HepG2 (cell line): Measurements from ENCODE around the gene ABCG8. TPM values are rescaled to one million over a fixed set of nuclear protein-coding genes. Genes with fewer than 3 reads are reported as not detected.
A peak's percentile ranks its signal among the peaks of the same experiment; 100 is the strongest.

Source experiments
- RORA ChIP-seq: sonication (generic); formaldehyde crosslinking; IDR thresholded peaks from 2 replicates; pipeline ENCODE4 v1.5.0; 2020; ENCODE audit warnings: mild to moderate bottlenecking, missing genetic modification reagents, moderate library complexity
- RXRA ChIP-seq: sonication (generic); formaldehyde crosslinking; IDR thresholded peaks from 2 replicates; pipeline ENCODE4 v1.5.1; 2020; ENCODE audit warnings: missing genetic modification reagents
- RXRB ChIP-seq: IDR thresholded peaks from 2 replicates; pipeline ENCODE4 v1.6.1; 2016; ENCODE audit warnings: borderline replicate concordance, missing genetic modification reagents, missing compliant biosample characterization
- SOX6 ChIP-seq, 2 experiments: fragments of 450-650 bp in 1 of 2; sonication (generic) in 1 of 2; formaldehyde crosslinking in 1 of 2; IDR thresholded peaks; 2 replicates each; pipeline versions ENCODE4 v1.4.0 to v1.6.1; 2017 to 2020; ENCODE audit warnings: antibody characterized with exemption in 1 of 2, mild to moderate bottlenecking in 1 of 2, missing genetic modification reagents in 1 of 2
- STAG1 ChIP-seq: sonication (generic); formaldehyde crosslinking; IDR thresholded peaks from 2 replicates; pipeline ENCODE4 v1.4.0; 2020; ENCODE audit warnings: missing genetic modification reagents
- ZBTB39 ChIP-seq: sonication (generic); formaldehyde crosslinking; IDR thresholded peaks from 2 replicates; pipeline ENCODE4 v1.5.0; 2020; ENCODE audit warnings: missing genetic modification reagents
- ZFP62 ChIP-seq: sonication (generic); formaldehyde crosslinking; IDR thresholded peaks from 2 replicates; pipeline ENCODE4 v1.4.0; 2020; ENCODE audit warnings: missing genetic modification reagents
- ZNF337 ChIP-seq: sonication (generic); formaldehyde crosslinking; IDR thresholded peaks from 2 replicates; pipeline ENCODE4 v1.5.1; 2020; ENCODE audit warnings: missing genetic modification reagents, low read depth, mild to moderate bottlenecking, borderline replicate concordance
- ZNF660 ChIP-seq: sonication (generic); formaldehyde crosslinking; IDR thresholded peaks from 2 replicates; pipeline ENCODE4 v1.5.1; 2020; ENCODE audit warnings: mild to moderate bottlenecking, low read depth, missing genetic modification reagents, borderline replicate concordance
- ZNF781 ChIP-seq: sonication (generic); formaldehyde crosslinking; IDR thresholded peaks from 2 replicates; pipeline ENCODE4 v1.5.1; 2020; ENCODE audit warnings: borderline replicate concordance, mild to moderate bottlenecking, missing genetic modification reagents; ENCODE audit errors: not compliant biosample characterization
- ZSCAN5A ChIP-seq: sonication (generic); formaldehyde crosslinking; IDR thresholded peaks from 2 replicates; pipeline ENCODE4 v1.8.0; 2022; ENCODE audit warnings: mild to moderate bottlenecking, missing genetic modification reagents, borderline replicate concordance
- polyA plus RNA-seq, 8 experiments: library from polyadenylated mRNA; depleted of rRNA in 3 of 8; stranded (reverse) in 7 of 8; unstranded in 1 of 8; fragments of >200 nt; fragmentation: Illumina TruSeq in 4 of 8; extraction: Trizol in 4 of 8; gene quantifications; 2 replicates each; pipeline versions ENCODE4 v1.2.1 to v1.2.3, GENCODE V29; 2011 to 2016; ENCODE audit warnings: low read depth in 4 of 8, missing spikeins in 1 of 8, mixed read lengths in 1 of 8; ENCODE audit not compliant: insufficient read depth in 1 of 8
- total RNA-seq, 5 experiments: library from RNA; depleted of rRNA; stranded (reverse); fragments of >200 nt; fragmentation: Illumina TruSeq; extraction: Trizol; gene quantifications; 2 replicates each; pipeline ENCODE4 v1.2.3, GENCODE V29; 2016; ENCODE audit warnings: low read depth in 1 of 5
- TF ChIP-seq, protein P1 (sequence below): sonication (generic); formaldehyde crosslinking; IDR thresholded peaks from 2 replicates; pipeline ENCODE4; 2020; ENCODE audit warnings: missing genetic modification reagents, mild to moderate bottlenecking, borderline replicate concordance
- TF ChIP-seq, protein P2 (sequence below), 2 experiments: sonication (generic) in 1 of 2; formaldehyde crosslinking in 1 of 2; IDR thresholded peaks; 2 replicates each; pipeline versions ENCODE4 v1.6.1 to v1.9.0; 2014 to 2022; ENCODE audit warnings: antibody characterized with exemption in 1 of 2, borderline replicate concordance in 1 of 2, inconsistent platforms in 1 of 2, low read depth in 1 of 2, missing genetic modification reagents in 1 of 2
- TF ChIP-seq, protein P3 (sequence below): sonication (generic); formaldehyde crosslinking; conservative IDR thresholded peaks from 2 replicates; pipeline ENCODE4 v1.4.0; 2020; ENCODE audit warnings: missing genetic modification reagents

ABCG8 gene
- total and polyA plus RNA-seq, 2 of the 13 experiments (the other 11 are each of a cell fraction or from before 2014, with no cell fraction given) = 8.1 to 8.8 TPM

- TF ChIP-seq ZBTB39 (CRISPR knock-in tag) = no peak
- TF ChIP-seq, protein P1, sequence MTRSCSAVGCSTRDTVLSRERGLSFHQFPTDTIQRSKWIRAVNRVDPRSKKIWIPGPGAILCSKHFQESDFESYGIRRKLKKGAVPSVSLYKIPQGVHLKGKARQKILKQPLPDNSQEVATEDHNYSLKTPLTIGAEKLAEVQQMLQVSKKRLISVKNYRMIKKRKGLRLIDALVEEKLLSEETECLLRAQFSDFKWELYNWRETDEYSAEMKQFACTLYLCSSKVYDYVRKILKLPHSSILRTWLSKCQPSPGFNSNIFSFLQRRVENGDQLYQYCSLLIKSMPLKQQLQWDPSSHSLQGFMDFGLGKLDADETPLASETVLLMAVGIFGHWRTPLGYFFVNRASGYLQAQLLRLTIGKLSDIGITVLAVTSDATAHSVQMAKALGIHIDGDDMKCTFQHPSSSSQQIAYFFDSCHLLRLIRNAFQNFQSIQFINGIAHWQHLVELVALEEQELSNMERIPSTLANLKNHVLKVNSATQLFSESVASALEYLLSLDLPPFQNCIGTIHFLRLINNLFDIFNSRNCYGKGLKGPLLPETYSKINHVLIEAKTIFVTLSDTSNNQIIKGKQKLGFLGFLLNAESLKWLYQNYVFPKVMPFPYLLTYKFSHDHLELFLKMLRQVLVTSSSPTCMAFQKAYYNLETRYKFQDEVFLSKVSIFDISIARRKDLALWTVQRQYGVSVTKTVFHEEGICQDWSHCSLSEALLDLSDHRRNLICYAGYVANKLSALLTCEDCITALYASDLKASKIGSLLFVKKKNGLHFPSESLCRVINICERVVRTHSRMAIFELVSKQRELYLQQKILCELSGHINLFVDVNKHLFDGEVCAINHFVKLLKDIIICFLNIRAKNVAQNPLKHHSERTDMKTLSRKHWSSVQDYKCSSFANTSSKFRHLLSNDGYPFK (CRISPR knock-in tag) = no peak
- no peak for TF ChIP-seq SOX6 (IDR thresholded peaks at IDR 0.05)
- peak; percentile 40 for TF ChIP-seq SOX6 (CRISPR knock-in tag; IDR thresholded peaks at IDR 0.05)
- TF ChIP-seq RXRA (CRISPR knock-in tag) = peak; percentile 86
- peak; percentile 84 for TF ChIP-seq RXRB (CRISPR knock-in tag)
- TF ChIP-seq ZNF660 = no peak
- TF ChIP-seq ZNF337 = no peak
- TF ChIP-seq RORA = no peak
- TF ChIP-seq STAG1 (CRISPR knock-in tag) = peak; percentile 94
- no peak for TF ChIP-seq ZSCAN5A (CRISPR knock-in tag)
- TF ChIP-seq, protein P2, sequence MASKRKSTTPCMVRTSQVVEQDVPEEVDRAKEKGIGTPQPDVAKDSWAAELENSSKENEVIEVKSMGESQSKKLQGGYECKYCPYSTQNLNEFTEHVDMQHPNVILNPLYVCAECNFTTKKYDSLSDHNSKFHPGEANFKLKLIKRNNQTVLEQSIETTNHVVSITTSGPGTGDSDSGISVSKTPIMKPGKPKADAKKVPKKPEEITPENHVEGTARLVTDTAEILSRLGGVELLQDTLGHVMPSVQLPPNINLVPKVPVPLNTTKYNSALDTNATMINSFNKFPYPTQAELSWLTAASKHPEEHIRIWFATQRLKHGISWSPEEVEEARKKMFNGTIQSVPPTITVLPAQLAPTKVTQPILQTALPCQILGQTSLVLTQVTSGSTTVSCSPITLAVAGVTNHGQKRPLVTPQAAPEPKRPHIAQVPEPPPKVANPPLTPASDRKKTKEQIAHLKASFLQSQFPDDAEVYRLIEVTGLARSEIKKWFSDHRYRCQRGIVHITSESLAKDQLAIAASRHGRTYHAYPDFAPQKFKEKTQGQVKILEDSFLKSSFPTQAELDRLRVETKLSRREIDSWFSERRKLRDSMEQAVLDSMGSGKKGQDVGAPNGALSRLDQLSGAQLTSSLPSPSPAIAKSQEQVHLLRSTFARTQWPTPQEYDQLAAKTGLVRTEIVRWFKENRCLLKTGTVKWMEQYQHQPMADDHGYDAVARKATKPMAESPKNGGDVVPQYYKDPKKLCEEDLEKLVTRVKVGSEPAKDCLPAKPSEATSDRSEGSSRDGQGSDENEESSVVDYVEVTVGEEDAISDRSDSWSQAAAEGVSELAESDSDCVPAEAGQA (IDR thresholded peaks at IDR 0.05; ENCODE audit: low read depth) = no peak
- TF ChIP-seq, protein P2 (CRISPR knock-in tag; IDR thresholded peaks at IDR 0.05; ENCODE audit: borderline replicate concordance) = no peak
- TF ChIP-seq, protein P3, sequence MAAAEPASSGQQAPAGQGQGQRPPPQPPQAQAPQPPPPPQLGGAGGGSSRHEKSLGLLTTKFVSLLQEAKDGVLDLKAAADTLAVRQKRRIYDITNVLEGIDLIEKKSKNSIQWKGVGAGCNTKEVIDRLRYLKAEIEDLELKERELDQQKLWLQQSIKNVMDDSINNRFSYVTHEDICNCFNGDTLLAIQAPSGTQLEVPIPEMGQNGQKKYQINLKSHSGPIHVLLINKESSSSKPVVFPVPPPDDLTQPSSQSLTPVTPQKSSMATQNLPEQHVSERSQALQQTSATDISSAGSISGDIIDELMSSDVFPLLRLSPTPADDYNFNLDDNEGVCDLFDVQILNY = no peak
- TF ChIP-seq ZFP62 (CRISPR knock-in tag) = no peak
- peak; percentile 52 for TF ChIP-seq ZNF781 (CRISPR knock-in tag)
Observed at GRCh38 chr2:43877782-43878464, 39.2 kb downstream of the ABCG8 start (continued).
